ENCODE results near the gene ABO.
"Not testable (repeated sequence)": the region's sequence is repeated elsewhere in the genome, so short reads cannot be mapped to it uniquely, and the experiment has no call there.

Gene ABO

GRCh38 chr9:133290751-133291302 lies 15.8 kb upstream of the ABO start:
- no peak for ATAC-seq
- DNase-seq: no peak

GRCh38 chr9:133286523-133286922 lies 11.5 kb upstream of the ABO start:
- DNase-seq: no peak

DNA sequence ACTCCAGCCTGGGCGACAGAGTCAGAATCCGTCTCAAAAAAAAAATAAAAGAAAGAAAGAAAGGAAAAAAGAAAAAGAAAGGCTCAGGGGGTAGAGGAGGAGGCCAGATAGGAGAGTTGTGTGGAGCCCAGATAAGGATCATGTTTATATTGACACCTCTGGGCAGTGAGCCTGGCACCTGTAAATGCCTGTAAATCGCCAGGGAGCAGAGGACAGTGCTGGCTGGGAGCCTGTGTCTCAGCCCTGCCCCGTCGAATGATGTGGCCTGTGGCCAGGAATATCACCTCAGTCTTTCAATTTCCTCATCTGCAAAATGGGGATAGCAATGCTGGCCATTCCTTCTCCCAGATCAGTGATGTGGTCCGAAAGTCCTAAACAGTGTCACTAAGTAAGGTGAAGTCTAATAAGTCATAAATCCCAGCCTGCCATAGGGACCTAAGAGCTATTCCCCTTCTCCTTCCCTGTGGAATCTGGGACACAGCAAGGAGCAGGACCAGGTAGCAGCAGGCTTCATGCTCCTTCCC lies 10.3 kb upstream of the ABO start:
- no peak for DNase-seq
- no peak for ATAC-seq

More at GRCh38 chr9:133286523-133286922, 11.5 kb upstream of the ABO start:
- no peak for ATAC-seq

- no peak for ATAC-seq
- DNase-seq: no peak
Observed at GRCh38 chr9:133284362-133284761, 9.4 kb upstream of the ABO start.

- not testable (repeated sequence) for ATAC-seq, DNase-seq
Observed at GRCh38 chr9:133283255-133284032, 8.4 kb upstream of the ABO start.

DNA sequence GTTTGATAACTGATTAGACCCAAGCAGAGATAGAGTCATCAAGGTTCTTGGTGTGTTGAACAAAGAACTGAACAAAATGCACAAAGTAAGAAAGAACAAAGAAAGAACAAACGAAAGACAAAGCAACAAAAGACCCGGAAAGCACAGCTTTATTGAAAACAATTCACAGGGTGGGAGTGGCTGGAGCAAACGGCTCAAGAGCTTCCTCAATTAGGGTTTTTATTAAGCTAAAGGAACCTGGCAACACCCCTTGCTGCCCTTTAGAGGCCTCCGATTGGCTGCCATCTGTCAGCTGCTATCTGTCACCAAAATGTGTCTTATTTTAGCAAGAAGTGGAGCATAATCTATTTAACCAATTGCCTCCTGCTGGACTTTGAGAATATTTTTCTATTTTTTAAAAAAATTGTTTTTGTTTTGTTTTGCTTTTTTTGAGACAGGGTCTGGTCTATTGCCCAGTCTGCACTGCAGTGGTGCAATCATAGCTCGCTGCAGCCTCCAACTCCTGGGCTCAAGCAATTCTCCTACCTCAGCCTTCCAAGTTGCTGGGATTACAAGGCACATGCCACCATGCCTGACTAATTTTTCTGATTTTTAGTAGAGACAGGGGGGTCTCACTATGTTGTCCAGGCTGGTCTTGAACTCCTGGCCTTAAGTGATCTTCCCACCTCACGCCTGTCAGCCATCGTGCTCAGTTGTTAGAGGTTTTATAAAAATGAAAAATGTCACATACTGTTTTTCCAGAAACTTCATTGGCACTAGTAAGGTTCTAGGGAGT lies 7.7 kb upstream of the ABO start:
- DNase-seq: no peak
- no peak for ATAC-seq

- ATAC-seq (no peak), DNase-seq (no peak)
Observed at GRCh38 chr9:133280392-133280791, 5.4 kb upstream of the ABO start.

GRCh38 chr9:133278161-133279114 lies 3.4 kb upstream of the ABO start:
- DNase-seq (no peak), ATAC-seq (no peak)

- ATAC-seq (no peak), DNase-seq (no peak)
Observed at GRCh38 chr9:133277467-133277866, 2.5 kb upstream of the ABO start.

- ATAC-seq (no peak), DNase-seq (no peak)
Observed at GRCh38 chr9:133276923-133277322, 1.9 kb upstream of the ABO start.

- ATAC-seq: no peak
- no peak for DNase-seq
Observed at GRCh38 chr9:133276001-133276884, 1.2 kb upstream of the ABO start.

DNA sequence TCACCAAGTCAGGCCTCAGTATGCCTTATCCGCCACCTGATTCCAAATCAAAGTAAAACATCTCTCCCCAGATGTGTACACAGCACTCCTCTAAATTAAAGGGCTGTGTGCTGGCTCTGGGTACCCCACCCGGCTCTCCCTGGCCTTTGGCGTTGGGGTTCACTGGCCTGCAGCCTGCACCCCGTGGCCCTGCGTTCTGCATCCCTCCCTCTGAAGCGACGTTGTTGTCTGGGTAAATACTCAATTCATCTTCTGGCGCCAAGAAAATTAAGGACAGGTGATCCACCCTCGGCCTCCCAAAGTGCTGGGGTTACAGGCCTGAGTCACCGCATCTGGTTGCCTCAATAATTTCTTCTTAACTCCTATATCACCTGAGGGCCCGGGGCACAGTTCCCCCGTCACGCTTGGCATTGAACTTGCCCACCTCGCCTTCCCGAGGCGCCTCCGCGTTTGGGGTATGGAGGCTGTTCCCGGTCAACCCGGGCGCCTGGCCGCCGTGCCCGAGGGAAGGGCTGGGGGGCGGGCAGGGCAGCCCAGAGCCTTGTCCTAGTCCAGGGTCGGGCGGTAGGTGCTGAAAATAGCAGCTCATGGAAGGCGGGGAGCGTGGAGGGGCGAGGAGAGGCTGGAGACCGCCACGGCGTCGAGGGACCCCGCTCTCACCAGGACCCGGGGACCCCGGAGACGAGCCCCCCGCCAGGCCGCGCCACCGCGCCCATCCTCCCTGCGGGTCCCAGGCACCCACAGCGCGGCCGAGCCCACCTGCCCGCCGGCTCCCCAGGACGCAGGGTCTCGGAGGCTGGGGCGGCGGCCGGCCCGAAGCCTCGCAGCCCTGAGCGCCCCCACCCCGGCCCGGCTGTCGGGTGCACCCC lies 531 bp downstream of the ABO start:
- no peak for ATAC-seq
- DNase-seq: no peak

DNA sequence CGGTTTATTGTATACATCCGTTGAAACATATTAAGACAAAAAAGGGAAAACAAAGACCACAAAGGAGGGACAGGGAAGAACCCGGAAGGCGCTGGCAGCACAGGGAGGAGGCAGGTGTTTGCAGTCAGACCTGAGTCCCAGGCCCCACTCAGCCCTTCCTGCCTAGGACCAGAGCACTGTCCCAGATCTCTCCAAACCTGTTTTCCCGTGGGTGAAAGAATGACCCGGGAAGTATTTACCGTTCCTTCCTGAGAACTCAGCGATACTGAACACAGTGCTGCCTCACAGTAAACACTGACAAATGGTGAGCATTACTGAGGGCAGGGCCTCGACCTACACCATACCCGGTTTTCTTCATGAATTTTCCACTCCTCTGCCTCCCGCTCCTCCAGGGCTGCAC lies 1.2 kb downstream of the ABO start:
- ATAC-seq: no peak

GRCh38 chr9:133273098-133273497 lies 1.9 kb downstream of the ABO start:
- ATAC-seq (no peak), DNase-seq (no peak)

More for the DNA sequence above, 1.2 kb downstream of the ABO start:
- no peak for DNase-seq

GRCh38 chr9:133269537-133270362 lies 5.3 kb downstream of the ABO start:
- DNase-seq (no peak), ATAC-seq (no peak)

DNA sequence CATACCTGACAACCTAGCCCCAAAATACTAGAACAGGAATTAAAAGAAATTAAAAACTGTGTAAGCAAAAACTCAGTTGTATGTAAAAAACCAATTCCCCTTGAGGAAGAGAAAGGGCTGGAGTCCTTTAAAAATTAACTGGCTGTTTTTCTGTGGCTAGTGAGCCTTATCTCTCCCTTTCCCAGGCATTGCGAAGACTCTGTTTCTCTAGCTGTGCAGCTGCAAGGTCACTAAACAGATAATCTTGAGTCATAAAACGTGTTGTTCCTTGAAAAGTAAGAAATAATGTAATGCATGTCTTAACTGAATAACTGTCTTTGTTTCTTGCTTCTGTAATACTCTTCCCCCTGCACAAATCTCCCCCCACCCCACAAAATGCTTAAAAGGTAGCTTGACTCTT lies 5.9 kb downstream of the ABO start:
- not testable (repeated sequence) for DNase-seq, ATAC-seq

DNA sequence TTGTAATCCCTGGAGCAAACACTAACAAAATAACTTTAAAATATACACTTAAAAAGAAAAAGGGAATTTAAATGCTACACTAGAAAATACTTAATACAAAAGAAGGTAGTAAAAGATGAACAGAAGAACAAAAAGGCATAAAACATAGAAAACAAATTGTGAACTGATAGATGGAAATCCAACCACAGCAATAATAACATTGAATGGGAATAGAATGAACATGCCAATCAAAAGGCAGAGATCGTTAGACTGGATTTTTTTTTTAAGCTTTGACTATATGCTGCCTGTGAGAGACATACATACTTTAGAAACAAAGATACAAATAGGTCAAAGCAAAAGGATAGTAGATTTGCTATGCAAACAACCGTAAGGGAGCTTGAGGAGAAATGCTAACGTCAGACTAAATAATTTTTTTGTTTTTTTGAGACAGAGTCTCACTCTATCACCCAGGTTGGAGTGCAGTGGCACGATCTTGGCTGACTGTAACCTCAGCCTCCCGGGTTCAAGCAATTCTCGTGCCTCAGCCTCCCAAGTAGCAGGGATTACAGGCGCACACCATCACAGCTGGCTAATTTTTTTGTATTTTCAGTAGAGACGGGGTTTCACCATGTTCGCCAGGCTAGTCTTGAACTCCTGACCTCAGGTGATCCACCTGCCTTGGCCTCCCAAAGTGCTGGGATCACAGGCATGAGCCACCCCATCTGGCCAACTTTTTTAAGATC lies 6.5 kb downstream of the ABO start:
- DNase-seq (no peak), ATAC-seq (no peak)

- DNase-seq (no peak), ATAC-seq (no peak)
Observed at GRCh38 chr9:133264235-133264764, 10.7 kb downstream of the ABO start.
